HG03571 (cell line): ENCODE results near the gene DPY19L2.
"Not testable (repeated sequence)": the region's sequence is repeated elsewhere in the genome, so short reads cannot be mapped to it uniquely, and the experiment has no call there.

Experiments used
- ATAC-seq: cut with Tn5 transposase; IDR thresholded peaks from one replicate; pipeline ENCODE4 v1.9.1; 2021; ENCODE audit not compliant: unreplicated experiment

The DPY19L2 gene

DNA sequence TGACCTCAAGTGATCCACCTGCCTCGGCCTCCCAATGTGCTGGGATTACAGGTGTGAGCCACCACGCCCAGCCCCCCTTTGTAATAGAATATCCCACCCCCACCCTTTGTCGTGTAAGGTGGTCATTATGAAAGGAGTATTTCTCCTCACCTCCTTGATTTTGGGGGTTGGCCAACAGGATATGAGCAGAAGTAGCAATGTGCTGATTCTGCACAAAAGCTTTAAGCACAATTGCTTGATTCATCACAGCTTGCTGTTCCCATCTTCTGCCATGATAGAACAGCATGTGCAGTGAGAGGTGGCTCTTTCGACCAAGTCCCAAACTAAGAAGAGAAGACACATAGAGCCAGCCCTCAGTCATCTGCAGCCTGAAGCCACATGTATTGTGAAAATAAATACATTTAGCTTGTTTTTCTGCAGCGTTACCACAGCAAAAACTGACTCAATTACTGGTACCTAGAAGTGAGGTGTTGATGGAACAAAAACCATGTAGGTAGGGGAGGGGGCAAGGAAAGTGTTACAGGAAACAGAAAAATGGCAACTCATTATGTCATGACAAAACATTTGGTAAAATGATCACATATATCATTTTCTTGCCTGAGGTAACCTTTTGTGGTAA is 122.9 kb downstream of the DPY19L2 start:
- ATAC-seq: not testable (repeated sequence)

- not testable (repeated sequence) for ATAC-seq
Measured at GRCh38 chr12:63538656-63539055, 129.6 kb downstream of the DPY19L2 start.

DNA sequence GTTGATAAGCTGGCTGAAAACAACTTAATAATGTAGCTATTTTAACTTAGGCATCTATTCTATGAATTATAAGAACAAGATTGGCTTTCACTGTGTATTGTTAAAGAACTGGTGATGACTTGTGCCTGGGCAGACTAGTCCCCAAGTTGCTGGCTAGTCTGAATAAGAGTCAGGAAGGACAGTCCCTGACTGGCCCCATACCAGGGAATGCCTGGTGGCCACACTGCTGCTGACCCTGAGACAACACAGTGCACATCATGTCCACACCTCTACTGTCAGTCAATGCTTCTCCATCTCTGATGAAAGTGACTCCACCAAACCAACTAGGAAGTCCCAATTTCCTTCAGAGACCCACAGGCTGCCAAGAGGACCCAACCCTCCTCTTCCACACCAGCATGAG is 130.5 kb downstream of the DPY19L2 start:
- not testable (repeated sequence) for ATAC-seq

DNA sequence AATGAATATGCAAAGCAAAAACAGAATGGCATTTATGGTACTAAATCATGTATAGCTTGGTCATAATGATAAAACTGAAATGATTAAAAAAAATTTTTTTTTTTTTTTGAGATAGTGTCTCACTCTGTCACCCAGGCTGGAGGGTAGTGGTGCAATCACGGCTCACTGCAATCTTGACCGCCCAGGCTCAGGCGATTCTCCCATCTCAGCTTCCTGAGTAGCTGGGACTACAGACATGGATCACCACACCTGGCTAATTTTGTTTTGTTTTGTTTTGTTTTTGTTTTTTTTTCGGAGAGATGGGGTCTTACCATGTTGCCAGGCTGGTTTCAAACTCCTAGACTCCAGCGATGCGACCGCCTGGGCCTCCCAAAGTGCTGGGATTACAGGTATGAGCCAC is 138.7 kb downstream of the DPY19L2 start:
- ATAC-seq: not testable (repeated sequence)

- ATAC-seq: no peak
Measured at GRCh38 chr12:63525831-63526230, 142.5 kb downstream of the DPY19L2 start.

GRCh38 chr12:63521706-63522105 is 146.6 kb downstream of the DPY19L2 start:
- ATAC-seq: no peak
